Peyer's patch (tissue), 4 donors: Measurements from ENCODE around the gene ST6GAL1.

ENCODE experiments used
- CTCF ChIP-seq, 6 experiments: fragments of 450-650 bp in 4 of 6; fragments of 200-600 bp in 2 of 6; sonication (generic) in 1 of 6; IDR thresholded peaks; one replicate each; pipeline ENCODE4 v1.5.1; 2017 to 2019; ENCODE audit warnings: antibody characterized with exemption in 6 of 6, mild to moderate bottlenecking in 3 of 6, moderate library complexity in 1 of 6
- POLR2A ChIP-seq, 2 donors: fragments of 450-650 bp; IDR thresholded peaks; one replicate each; pipeline ENCODE4 v1.5.1; 2017; ENCODE audit warnings: antibody characterized with exemption in 2 of 2, mild to moderate bottlenecking in 2 of 2, moderate library complexity in 2 of 2

GRCh38 chr3:187019542-187020072 lies 89.3 kb downstream of the ST6GAL1 start:
- TF ChIP-seq CTCF (IDR thresholded peaks at IDR 0.05) (no peak), POLR2A (IDR thresholded peaks at IDR 0.05) (no peak)
